ENCODE results near the gene SOWAHA.

DNA sequence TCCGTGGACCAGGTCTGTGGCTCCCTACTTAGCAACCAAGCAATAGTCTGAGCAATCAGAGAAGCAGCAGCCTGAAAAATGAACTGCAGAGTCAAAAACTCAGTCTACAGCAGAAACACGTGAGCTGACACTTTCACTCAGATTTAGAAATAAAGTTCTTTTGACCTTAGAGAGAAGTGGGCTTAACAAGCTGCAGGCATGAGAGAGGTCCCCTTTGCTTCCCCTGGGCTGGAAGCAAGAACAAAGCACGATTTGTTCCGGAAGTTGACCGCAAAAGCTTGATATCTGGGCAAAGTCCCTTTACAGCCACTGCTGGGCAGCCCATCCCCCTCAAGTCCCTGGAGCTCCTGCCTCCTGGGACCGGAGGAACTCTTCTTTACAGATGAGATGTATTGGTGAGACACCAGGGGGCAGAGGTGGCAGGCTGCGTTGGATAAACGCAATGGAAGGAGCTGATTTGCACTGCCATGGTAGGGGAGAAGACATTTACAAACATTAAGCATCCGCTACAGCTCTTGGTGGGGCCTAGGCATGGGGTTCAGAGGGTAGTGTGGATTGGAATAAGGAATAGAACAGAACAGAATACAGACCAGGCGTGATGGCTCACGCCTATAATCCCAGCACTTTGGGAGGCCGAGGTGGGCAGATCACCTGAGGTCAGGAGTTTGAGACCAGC lies 5.8 kb upstream of the SOWAHA start:
- TF ChIP-seq, protein P1, sequence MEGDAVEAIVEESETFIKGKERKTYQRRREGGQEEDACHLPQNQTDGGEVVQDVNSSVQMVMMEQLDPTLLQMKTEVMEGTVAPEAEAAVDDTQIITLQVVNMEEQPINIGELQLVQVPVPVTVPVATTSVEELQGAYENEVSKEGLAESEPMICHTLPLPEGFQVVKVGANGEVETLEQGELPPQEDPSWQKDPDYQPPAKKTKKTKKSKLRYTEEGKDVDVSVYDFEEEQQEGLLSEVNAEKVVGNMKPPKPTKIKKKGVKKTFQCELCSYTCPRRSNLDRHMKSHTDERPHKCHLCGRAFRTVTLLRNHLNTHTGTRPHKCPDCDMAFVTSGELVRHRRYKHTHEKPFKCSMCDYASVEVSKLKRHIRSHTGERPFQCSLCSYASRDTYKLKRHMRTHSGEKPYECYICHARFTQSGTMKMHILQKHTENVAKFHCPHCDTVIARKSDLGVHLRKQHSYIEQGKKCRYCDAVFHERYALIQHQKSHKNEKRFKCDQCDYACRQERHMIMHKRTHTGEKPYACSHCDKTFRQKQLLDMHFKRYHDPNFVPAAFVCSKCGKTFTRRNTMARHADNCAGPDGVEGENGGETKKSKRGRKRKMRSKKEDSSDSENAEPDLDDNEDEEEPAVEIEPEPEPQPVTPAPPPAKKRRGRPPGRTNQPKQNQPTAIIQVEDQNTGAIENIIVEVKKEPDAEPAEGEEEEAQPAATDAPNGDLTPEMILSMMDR (conservative IDR thresholded peaks at IDR 0.05; ENCODE audit: low read depth, low read length), result peak; percentile 36
- TF ChIP-seq EZH2 (IDR thresholded peaks at IDR 0.05; ENCODE audit: borderline replicate concordance, low read depth, low read length, poor library complexity, severe bottlenecking), result no peak

Data from A673 (cell line).